Measurements from ENCODE around the gene FOXK2.

FOXK2 gene

DNA sequence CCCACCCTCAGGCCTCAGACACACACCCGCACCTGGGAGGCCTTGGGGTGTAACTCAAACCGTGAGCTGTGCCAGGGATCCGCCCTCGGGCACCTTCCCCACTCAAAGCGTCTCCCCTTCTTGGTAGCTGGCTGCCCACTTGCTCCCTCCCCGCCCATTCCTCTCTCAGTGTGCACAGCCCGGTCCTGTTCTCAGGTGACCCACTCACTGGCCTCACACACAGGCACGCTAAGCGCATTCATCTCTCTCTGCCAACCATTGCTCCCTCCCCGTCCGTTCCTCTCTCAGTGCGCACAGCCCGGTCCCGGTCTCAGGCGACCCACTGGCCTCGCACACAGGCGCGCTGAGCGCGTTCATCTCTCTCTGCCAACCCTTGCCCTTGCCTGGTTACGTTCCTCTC is 107.9 kb downstream of the FOXK2 start:
- TF ChIP-seq, protein P1, sequence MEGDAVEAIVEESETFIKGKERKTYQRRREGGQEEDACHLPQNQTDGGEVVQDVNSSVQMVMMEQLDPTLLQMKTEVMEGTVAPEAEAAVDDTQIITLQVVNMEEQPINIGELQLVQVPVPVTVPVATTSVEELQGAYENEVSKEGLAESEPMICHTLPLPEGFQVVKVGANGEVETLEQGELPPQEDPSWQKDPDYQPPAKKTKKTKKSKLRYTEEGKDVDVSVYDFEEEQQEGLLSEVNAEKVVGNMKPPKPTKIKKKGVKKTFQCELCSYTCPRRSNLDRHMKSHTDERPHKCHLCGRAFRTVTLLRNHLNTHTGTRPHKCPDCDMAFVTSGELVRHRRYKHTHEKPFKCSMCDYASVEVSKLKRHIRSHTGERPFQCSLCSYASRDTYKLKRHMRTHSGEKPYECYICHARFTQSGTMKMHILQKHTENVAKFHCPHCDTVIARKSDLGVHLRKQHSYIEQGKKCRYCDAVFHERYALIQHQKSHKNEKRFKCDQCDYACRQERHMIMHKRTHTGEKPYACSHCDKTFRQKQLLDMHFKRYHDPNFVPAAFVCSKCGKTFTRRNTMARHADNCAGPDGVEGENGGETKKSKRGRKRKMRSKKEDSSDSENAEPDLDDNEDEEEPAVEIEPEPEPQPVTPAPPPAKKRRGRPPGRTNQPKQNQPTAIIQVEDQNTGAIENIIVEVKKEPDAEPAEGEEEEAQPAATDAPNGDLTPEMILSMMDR (conservative IDR thresholded peaks at IDR 0.05; ENCODE audit: low read length): no peak
- no peak for DNase-seq (ENCODE audit: low read depth)
- H3K4me3 ChIP-seq (ENCODE audit: low read length): no peak overlapping the region

DNA sequence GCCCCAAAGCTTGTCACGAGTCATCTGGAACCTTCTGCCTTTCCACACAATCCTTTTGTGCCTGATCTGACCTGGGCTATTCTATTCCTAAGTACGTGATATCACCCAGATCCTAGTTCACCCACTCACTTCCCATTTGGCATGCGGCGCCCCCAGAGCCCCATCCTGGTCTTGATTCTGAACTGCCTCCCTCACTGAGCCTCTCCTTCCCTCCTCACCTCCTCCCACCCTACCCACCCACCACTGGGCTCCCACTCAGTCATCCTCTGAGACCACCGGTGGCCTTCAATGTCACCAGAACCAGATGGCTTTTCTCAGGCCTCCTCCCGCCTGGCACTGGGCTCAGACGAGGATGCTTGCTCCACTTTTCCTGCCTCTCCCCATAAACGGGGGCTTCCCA is 110.2 kb downstream of the FOXK2 start:
- no peak overlapping the region for H3K4me3 ChIP-seq (ENCODE audit: low read length)
- DNase-seq (ENCODE audit: low read depth): no peak
- TF ChIP-seq, protein P1 (conservative IDR thresholded peaks at IDR 0.05; ENCODE audit: low read length): no peak

DNA sequence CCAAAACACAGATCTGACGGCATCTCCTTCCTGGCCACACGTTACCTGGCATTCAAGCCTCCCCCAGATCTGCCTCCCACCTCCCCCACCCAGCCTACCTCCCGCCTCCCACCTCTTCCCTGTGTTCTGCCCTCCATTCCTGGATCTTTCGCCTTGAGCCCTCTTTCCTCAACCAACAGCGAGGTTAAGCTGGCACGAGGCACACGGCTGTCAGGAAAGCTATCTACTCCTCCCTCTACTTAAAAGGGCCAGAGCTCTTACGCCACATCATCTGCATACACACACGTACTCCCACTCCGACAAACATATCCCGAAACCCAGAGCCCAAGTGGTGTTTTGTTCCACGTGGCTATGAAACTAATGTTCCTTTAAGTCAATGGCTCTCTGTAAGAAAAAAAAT is 110.7 kb downstream of the FOXK2 start:
- DNase-seq (ENCODE audit: low read depth): no peak
- TF ChIP-seq, protein P1 (conservative IDR thresholded peaks at IDR 0.05; ENCODE audit: low read length): no peak
- no peak overlapping the region for H3K4me3 ChIP-seq (ENCODE audit: low read length)

DNA sequence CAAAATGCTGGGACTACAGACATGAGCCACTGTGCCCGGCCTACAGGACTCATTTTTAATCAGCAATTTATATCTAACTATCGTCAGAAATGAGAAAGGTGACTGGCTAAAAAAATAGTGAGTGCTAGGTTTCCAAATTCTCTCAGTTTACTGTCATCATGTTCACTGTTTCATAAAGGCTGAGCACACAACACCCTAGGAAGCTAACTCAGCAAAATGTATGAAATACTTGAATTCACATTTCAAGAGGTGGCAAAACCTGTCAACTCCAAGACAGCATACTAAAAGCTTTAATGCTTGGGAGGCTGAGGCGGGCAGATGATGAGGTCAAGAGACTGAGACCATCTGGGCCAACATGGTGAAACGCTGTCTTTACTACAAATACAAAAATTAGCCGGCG is 112.0 kb downstream of the FOXK2 start:
- no peak overlapping the region for H3K4me3 ChIP-seq (ENCODE audit: low read length)
- TF ChIP-seq, protein P1 (conservative IDR thresholded peaks at IDR 0.05; ENCODE audit: low read length): no peak
- DNase-seq (ENCODE audit: low read depth): no peak

DNA sequence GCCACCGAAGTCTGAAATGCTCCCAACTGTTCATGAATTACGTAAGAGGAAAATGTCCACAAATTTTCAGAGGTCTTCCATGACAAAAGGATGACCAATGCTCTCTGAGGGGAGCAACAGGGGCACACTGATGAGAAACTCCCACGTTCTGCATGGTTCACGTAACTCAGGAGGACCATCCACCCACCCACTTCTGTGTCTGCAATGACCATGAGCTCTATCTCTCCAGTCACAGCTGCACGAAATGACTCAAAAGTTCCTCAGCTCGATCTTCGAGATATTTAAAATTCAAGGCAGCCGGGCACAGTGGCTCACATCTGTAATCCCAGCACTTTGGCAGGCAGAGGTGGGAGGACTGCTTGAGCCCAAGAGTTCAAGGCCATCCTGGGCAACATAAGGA is 112.9 kb downstream of the FOXK2 start:
- TF ChIP-seq, protein P1 (conservative IDR thresholded peaks at IDR 0.05; ENCODE audit: low read length): no peak
- DNase-seq (ENCODE audit: low read depth): no peak
- no peak overlapping the region for H3K4me3 ChIP-seq (ENCODE audit: low read length)

DNA sequence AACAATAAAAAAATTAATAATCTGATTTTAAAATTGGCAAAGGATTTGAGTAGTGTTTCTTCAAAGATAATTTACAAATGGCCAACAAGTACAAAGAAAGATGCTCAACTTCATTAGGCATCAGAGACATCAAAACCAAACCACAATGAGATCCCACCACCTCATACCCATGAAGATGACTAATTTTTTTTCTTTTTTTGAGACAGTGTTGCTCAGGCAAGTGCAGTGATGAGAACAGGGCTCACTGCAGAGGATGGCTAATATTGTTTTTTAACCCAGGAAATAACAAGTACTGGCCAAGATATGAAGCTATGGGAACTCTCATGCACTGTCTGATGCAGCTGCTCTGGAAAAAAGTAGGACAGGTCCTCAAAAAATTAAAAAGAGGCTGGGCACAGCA is 113.8 kb downstream of the FOXK2 start:
- no peak for DNase-seq (ENCODE audit: low read depth)
- TF ChIP-seq, protein P1 (conservative IDR thresholded peaks at IDR 0.05; ENCODE audit: low read length): no peak
- H3K4me3 ChIP-seq (ENCODE audit: low read length): no peak overlapping the region

DNA sequence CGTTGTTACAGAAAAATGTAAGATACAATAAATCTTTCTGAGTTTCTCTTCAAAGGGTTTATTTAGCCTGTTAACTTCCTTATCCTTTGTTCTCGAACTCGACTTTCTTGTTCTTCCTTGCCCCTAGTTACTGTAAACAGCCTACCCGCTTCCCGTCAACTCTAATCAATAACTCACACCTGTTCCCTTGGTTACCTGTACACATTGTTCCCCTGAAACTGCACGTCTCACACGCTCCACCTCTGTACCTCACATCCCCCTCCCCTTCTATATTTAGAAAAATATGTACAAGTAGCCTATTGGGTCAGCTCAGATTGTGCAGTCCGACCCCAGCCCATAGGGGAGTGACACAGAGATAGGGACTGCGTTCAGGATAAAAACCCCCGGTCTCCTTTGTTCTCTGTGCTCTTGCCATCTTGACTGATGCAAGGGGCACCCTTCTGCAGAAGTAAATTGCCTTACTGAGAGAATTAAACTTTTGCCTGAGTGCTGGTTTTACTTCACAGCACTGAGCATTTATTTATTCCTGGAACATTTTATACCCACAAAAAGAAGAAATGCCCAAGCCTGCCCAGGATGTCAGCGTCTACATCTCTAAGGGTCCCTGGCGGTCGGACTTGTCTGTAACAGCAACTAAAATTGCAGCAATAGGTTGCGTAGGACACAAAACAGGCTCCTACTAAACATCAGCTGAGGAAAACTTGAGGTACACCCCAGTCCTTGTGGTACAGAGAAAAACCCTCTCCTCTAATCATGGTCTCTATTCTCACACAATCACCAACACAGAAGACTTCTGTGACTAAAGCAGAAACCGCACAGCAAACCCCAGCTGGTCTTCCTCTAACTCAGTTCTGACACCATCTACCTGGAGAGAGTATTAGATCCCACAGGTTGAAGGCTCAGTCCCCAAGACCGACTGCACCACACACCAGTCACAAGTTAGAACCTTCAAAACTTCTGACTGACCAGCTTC is 117.4 kb downstream of the FOXK2 start:
- DNase-seq (ENCODE audit: low read depth): no peak
- TF ChIP-seq, protein P1 (conservative IDR thresholded peaks at IDR 0.05; ENCODE audit: low read length): no peak
- no peak overlapping the region for H3K4me3 ChIP-seq (ENCODE audit: low read length)

Measured in AG10803 (cell line).